Activated naive CD8-positive, alpha-beta T cell treated with anti-CD3 and anti-CD28 coated beads, Interleukin-2, amount 50 U/mL, for 24 hours (primary cell): Measurements from ENCODE around the gene MLLT6.

ENCODE experiments used
- ATAC-seq: fragments of 150-1000 bp; cut with Tn5 transposase; one replicate; pipeline ENCODE4 v1.10.0; 2021
- DNase-seq: peaks from one replicate; pipeline ENCODE4 v3.0.0; 2021
- H3K27ac Mint-ChIP-seq: one replicate; pipeline ENCODE4 v1.8.0; 2021; ENCODE audit warnings: mild to moderate bottlenecking, mixed read lengths
- H3K27me3 Mint-ChIP-seq: one replicate; pipeline ENCODE4 v1.8.0; 2021; ENCODE audit warnings: mixed read lengths
- H3K36me3 Mint-ChIP-seq: one replicate; pipeline ENCODE4 v1.8.0; 2021; ENCODE audit warnings: low read depth, mixed read lengths
- H3K4me1 Mint-ChIP-seq: one replicate; pipeline ENCODE4 v1.8.0; 2021; ENCODE audit warnings: mixed read lengths
- H3K4me3 Mint-ChIP-seq: one replicate; pipeline ENCODE4 v1.8.0; 2021; ENCODE audit warnings: mild to moderate bottlenecking, moderate library complexity, mixed read lengths
- H3K9me3 Mint-ChIP-seq: one replicate; pipeline ENCODE4 v1.8.0; 2021; ENCODE audit warnings: mixed read lengths

The MLLT6 gene

DNA sequence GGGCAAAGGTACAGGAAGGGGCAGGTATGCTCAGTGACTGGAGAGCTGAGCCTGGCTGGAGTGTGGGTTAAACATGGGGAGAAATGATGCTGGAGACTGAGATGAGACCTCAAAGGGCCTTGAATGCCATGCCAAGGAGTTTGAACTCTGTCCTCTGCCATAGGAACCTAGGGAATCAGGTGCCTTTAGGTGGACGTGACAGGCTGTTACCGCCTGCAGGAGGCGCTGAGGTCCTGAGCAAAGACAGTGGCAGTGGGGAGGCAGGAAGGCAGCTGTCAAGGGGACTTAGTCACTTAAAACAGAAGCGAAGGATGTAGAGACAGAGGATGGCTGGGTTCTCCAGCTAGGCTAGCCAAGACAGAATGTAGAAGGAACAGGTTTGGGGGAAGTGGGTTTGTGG, 56.5 kb downstream of the MLLT6 start:
- DNase-seq (peak; percentile 38), ATAC-seq (no peak)
- Mint-ChIP-seq H3K9me3 (no peaks in the 10 kb centered on the region), H3K4me1 (peaks cover 2% of the 10 kb centered on the region), H3K36me3 (peaks cover 58% of the 10 kb centered on the region), H3K27ac (no peak overlapping the region), H3K4me3 (no peak overlapping the region), H3K27me3 (no peaks in the 10 kb centered on the region)

DNA sequence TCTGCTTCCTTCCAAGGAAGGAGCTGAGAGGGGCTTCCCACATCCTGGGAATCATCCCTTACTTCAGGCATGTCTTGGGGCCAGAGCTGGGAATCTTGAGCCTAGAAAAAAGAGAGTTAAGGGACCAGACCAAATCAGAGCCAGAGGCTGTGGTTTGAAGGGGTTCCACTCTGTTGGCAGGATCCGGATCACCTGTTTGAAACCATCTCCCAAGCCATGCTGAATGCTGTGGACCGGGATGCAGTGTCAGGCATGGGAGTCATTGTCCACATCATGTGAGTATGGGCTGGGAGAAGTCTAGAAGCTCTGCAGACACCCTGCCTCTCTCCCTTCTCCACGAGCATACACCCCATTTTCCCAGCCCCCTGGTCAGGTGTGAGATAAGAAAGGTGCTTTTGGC, 57.2 kb downstream of the MLLT6 start:
- H3K4me3 Mint-ChIP-seq: no peak overlapping the region
- no peaks in the 10 kb centered on the region for H3K27me3 Mint-ChIP-seq
- peaks cover 61% of the 10 kb centered on the region for H3K36me3 Mint-ChIP-seq
- ATAC-seq: no peak
- H3K9me3 Mint-ChIP-seq: no peaks in the 10 kb centered on the region
- no peak for DNase-seq
- no peak overlapping the region for H3K27ac Mint-ChIP-seq
- peaks cover 2% of the 10 kb centered on the region for H3K4me1 Mint-ChIP-seq

DNA sequence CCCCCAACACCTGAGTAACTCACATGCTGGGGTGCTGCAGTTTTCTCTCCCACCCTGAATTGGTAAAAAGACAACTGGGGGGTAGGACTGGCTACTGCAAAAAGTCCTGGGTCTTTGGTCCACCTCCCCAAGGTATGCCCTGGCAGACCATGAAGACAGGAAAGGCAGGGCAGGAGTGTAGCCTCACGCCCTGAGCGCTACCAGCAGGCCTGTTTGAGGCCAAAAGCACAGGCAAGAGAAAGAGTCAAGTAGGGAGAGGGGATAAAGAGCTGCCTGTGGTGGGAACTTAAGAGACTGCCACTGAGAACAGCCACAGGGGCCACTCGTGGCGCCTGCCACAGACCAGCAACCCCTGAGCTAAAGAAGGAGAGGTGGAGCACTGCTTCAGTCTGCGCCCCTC, 61.3 kb downstream of the MLLT6 start:
- peaks cover 57% of the 10 kb centered on the region for H3K36me3 Mint-ChIP-seq
- no peak for ATAC-seq
- no peak overlapping the region for H3K27ac Mint-ChIP-seq
- no peak for DNase-seq
- no peaks in the 10 kb centered on the region for H3K9me3 Mint-ChIP-seq
- no peaks in the 10 kb centered on the region for H3K27me3 Mint-ChIP-seq
- H3K4me1 Mint-ChIP-seq: no peaks in the 10 kb centered on the region
- H3K4me3 Mint-ChIP-seq: no peak overlapping the region

DNA sequence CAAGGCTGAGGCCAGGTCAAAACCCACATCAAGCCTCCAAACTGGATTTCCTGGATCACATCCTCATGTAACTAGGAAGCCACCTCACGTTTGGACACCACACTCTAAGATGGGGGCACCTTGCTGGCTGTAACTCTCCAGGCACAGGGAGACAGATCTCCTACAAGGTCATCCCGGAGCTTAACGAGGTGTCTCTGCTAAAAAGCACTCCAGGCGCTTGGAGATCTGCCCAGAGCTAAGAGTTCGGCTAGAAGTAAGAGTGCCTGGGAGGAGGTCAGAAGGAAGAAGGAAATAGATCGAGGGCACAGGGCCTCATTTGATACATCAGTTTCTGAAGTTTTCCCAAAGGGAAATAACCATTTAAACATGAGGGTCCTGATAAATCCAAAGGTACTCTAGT, 63.3 kb downstream of the MLLT6 start:
- ATAC-seq: no peak
- H3K36me3 Mint-ChIP-seq: peaks cover 53% of the 10 kb centered on the region
- no peaks in the 10 kb centered on the region for H3K27me3 Mint-ChIP-seq

DNA sequence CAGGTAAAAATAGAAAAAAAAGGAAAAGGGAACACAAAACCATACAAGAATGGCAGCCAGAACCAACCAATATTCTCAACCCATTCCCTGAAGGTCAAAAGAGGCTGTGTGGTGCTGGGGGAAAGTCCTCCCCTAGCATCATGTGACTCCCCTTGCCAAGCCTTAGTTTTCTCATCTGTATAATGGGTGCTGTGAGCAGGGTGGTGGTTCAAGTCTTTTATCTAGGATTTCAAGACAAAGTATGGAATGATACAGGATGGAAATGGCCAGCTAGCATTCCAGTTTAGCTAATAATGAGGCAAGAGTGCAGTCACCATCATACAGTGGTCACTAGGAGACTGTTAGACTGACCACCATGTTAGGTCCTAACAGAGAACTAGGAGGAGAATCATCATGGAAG, 68.2 kb downstream of the MLLT6 start:
- no peak overlapping the region for H3K27ac Mint-ChIP-seq
- no peaks in the 10 kb centered on the region for H3K27me3 Mint-ChIP-seq
- H3K4me3 Mint-ChIP-seq: no peak overlapping the region
- no peak for ATAC-seq
- H3K36me3 Mint-ChIP-seq: peaks cover 32% of the 10 kb centered on the region
- no peaks in the 10 kb centered on the region for H3K4me1 Mint-ChIP-seq
- no peak for DNase-seq
- H3K9me3 Mint-ChIP-seq: no peaks in the 10 kb centered on the region

More for the DNA sequence above, 63.3 kb downstream of the MLLT6 start:
- H3K4me3 Mint-ChIP-seq: no peak overlapping the region
- no peak for DNase-seq
- no peak overlapping the region for H3K27ac Mint-ChIP-seq
- no peaks in the 10 kb centered on the region for H3K4me1 Mint-ChIP-seq
- no peaks in the 10 kb centered on the region for H3K9me3 Mint-ChIP-seq

DNA sequence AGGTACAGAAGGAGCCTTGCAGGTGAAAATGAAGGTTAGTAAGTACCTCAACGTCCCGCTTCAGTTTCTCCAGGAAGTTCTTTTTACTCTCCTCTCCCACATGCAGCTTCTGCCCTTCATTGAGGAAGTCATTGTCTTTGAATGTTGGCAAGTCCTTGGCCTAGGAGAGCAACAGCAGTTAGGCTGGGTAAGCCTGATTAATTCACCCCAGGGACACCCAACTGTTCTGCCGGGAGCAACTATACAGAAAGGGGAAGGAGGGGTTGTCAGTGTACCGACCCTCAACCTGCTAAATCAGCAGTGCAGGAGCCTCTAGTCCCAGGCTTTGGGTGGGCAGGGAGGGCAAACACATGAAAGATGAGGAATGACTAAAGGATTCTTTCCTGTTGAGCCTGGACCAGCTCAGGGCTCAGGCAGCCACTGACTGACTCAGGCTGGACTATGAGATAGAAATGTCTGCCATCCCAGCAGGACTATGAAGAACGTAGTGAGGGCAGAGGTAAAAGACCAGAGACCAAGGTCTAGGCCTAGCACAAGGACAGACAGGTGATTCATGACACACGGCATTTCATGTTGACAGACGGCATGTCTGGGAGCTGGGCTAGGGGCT, 72.7 kb downstream of the MLLT6 start:
- Mint-ChIP-seq H3K27me3 (no peaks in the 10 kb centered on the region), H3K4me3 (no peak overlapping the region), H3K27ac (no peak overlapping the region), H3K36me3 (peaks cover 24% of the 10 kb centered on the region), H3K4me1 (no peaks in the 10 kb centered on the region), H3K9me3 (no peaks in the 10 kb centered on the region)
- DNase-seq (no peak), ATAC-seq (no peak)
